GM12801 (cell line): ENCODE results near the gene NDUFAF7.

ENCODE experiments used
- CTCF ChIP-seq: IDR thresholded peaks from one replicate; pipeline ENCODE4 v1.5.1; 2011; ENCODE audit warnings: control low read depth; ENCODE audit not compliant: insufficient read length; ENCODE audit errors: extremely low read depth

Gene NDUFAF7

GRCh38 chr2:37231241-37232130, at the start of gene NDUFAF7, which contains the start of gene CEBPZ:
TSS of gene NDUFAF7 (plus strand) at chr2:37231658. CDS start at chr2:37231706, 48 bp downstream.
TSS of gene CEBPZ (minus strand) at chr2:37231596. CDS start at chr2:37231567, 29 bp downstream.
- TF ChIP-seq CTCF: no peak

- no peak for TF ChIP-seq CTCF
Measured at GRCh38 chr2:37181726-37182684, 49.5 kb upstream of the NDUFAF7 start.

- no peak for TF ChIP-seq CTCF
Measured at GRCh38 chr2:37188570-37188969, 42.9 kb upstream of the NDUFAF7 start, which contains the start of gene SULT6B1. TSS of gene SULT6B1 (minus strand) at chr2:37188670. CDS start at chr2:37188640, 30 bp downstream.

- TF ChIP-seq CTCF: no peak
Measured at GRCh38 chr2:37189452-37190153, 41.9 kb upstream of the NDUFAF7 start.

GRCh38 chr2:37190290-37190689, 41.2 kb upstream of the NDUFAF7 start:
- TF ChIP-seq CTCF: no peak

- TF ChIP-seq CTCF: no peak
Measured at GRCh38 chr2:37191253-37191652, 40.2 kb upstream of the NDUFAF7 start.
